Psoas muscle (tissue), 8 donors: ENCODE measurements around the gene GASK1B. TPM values are rescaled to one million over a fixed set of nuclear protein-coding genes. Genes with fewer than 3 reads are reported as not detected.

Source experiments
- ATAC-seq, 4 donors: fragments of 200-7000 bp; cut with Tn5 transposase; one replicate each; pipeline ENCODE4 v1.9.1; 2020; ENCODE audit warnings: moderate library complexity in 3 of 4, mild to moderate bottlenecking in 2 of 4
- DNase-seq, 2 donors: peaks; one replicate each; pipeline ENCODE4 v3.0.0-alpha.2; 2020
- H3K27ac ChIP-seq: fragments of 200-600 bp; one replicate; pipeline ENCODE4 v1.8.0; 2022
- H3K27me3 ChIP-seq, 3 donors: fragments of 200-600 bp in 1 of 3; one replicate each; pipeline versions ENCODE4 v1.6.1 to v1.8.0; 2013 to 2022; ENCODE audit warnings: low read length in 2 of 3, mild to moderate bottlenecking in 2 of 3, moderate library complexity in 1 of 3; ENCODE audit not compliant: insufficient read depth in 3 of 3
- H3K36me3 ChIP-seq, 2 donors: fragments of 200-600 bp in 1 of 2; one replicate each; pipeline versions ENCODE4 v1.6.1 to v1.8.0; 2013 to 2022; ENCODE audit warnings: low read depth in 1 of 2, mild to moderate bottlenecking in 1 of 2, moderate library complexity in 1 of 2; ENCODE audit not compliant: insufficient read depth in 1 of 2
- H3K4me1 ChIP-seq: fragments of 200-600 bp; one replicate; pipeline ENCODE4 v1.8.0; 2022
- H3K4me3 ChIP-seq: fragments of 200-600 bp; one replicate; pipeline ENCODE4 v1.8.0; 2022; ENCODE audit warnings: mild to moderate bottlenecking
- H3K9me3 ChIP-seq: fragments of 200-600 bp; one replicate; pipeline ENCODE4 v1.8.0; 2022
- WGBS, 3 donors: extraction: QIAGEN DNeasy Blood & Tissue Kit; methylation state at CpG; one replicate each; pipeline versions ENCODE4 v1.1.6 to v1.1.7; 2013; 5-methylcytosine and 5-hydroxymethylcytosine counted together
- intact Hi-C, 2 donors: fragments of 100-400 bp; cut with DNase I; formaldehyde crosslinking; loops; one replicate each; pipeline versions ENCODE4 v1.11.0 to v1.14.2; 2022
- polyA plus RNA-seq, 3 donors: library from polyadenylated mRNA; stranded (reverse); fragments of 200-250 nt; gene quantifications; one replicate each; pipeline ENCODE4 v1.2.3, GENCODE V29; 2013
- total RNA-seq, 4 donors: library from RNA; stranded (reverse); fragmentation: NEBNext Ultra II Directional in 2 of 4; extraction: Animal tissue kit (Norgen Biotek cat#: 25700) in 2 of 4; gene quantifications; one replicate each; pipeline versions ENCODE4 v1.2.1 to v1.2.4, GENCODE V29; 2021 to 2023
- TF ChIP-seq, protein P1 (sequence below): fragments of 200-600 bp; IDR thresholded peaks from one replicate; pipeline ENCODE4 v1.8.0; 2022; ENCODE audit warnings: antibody characterized with exemption
- donor health status: healthy with polysubstance abuse.
- donor health status: DM: no; HTN: no; CAD: no; lungs with moderate emphysema.
- donor health status: Bipolar disorder and iron deficiency.
- donor health status: healthy.
- donor health status: DM: yes; HTN: yes; CAD: no.
- donor health status: DM: no; HTN: no; CAD: no.
- donor health status: DM: no; HTN: no; CAD: no.
- donor health status: DM: yes; HTN: yes; CAD: no.

The GASK1B gene
- total and polyA plus RNA-seq, 7 donors = 2.6 to 16.7 (median 5.4) TPM

GRCh38 chr4:158155656-158156356, 17.0 kb downstream of the GASK1B start:
- intact Hi-C loops = no loop called here
- DNase-seq = no peak
- Histone ChIP-seq H3K36me3 (no peaks in the 10 kb centered on the region), H3K4me1 (no peaks in the 10 kb centered on the region), H3K27ac (no peak overlapping the region), H3K9me3 (no peaks in the 10 kb centered on the region), H3K4me3 (no peak overlapping the region), H3K27me3 (no peaks in the 10 kb centered on the region)
- ATAC-seq = no peak
- TF ChIP-seq, protein P1, sequence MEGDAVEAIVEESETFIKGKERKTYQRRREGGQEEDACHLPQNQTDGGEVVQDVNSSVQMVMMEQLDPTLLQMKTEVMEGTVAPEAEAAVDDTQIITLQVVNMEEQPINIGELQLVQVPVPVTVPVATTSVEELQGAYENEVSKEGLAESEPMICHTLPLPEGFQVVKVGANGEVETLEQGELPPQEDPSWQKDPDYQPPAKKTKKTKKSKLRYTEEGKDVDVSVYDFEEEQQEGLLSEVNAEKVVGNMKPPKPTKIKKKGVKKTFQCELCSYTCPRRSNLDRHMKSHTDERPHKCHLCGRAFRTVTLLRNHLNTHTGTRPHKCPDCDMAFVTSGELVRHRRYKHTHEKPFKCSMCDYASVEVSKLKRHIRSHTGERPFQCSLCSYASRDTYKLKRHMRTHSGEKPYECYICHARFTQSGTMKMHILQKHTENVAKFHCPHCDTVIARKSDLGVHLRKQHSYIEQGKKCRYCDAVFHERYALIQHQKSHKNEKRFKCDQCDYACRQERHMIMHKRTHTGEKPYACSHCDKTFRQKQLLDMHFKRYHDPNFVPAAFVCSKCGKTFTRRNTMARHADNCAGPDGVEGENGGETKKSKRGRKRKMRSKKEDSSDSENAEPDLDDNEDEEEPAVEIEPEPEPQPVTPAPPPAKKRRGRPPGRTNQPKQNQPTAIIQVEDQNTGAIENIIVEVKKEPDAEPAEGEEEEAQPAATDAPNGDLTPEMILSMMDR = no peak
- 70 to 84% (median 72%) methylated on average over 8 of the region's 8 CpGs for WGBS, 3 donors

GRCh38 chr4:158147151-158147550, 25.7 kb downstream of the GASK1B start:
- ATAC-seq = no peak
- WGBS, 3 donors = 93 to 99% (median 98%) methylated on average over 3 of the region's 3 CpGs

GRCh38 chr4:158146736-158147135, 26.1 kb downstream of the GASK1B start:
- intact Hi-C loops = no loop called here
- ATAC-seq (no peak), DNase-seq (no peak)
- H3K36me3 ChIP-seq = no peaks in the 10 kb centered on the region
- TF ChIP-seq, protein P1 = no peak
- H3K27ac ChIP-seq = no peak overlapping the region
- H3K4me1 ChIP-seq = no peaks in the 10 kb centered on the region
- H3K27me3 ChIP-seq = no peaks in the 10 kb centered on the region
- H3K4me3 ChIP-seq = no peak overlapping the region
- 27 to 62% (median 39%) methylated on average over 1 of the region's 1 CpG for WGBS, 3 donors
- no peaks in the 10 kb centered on the region for H3K9me3 ChIP-seq

More at GRCh38 chr4:158147151-158147550, 25.7 kb downstream of the GASK1B start:
- intact Hi-C loops = no loop called here
- H3K36me3 ChIP-seq = no peaks in the 10 kb centered on the region
- H3K4me1 ChIP-seq = no peaks in the 10 kb centered on the region
- no peak overlapping the region for H3K27ac ChIP-seq
- H3K27me3 ChIP-seq = no peaks in the 10 kb centered on the region
- TF ChIP-seq, protein P1 = no peak
- H3K9me3 ChIP-seq = no peaks in the 10 kb centered on the region
- no peak for DNase-seq
- no peak overlapping the region for H3K4me3 ChIP-seq

GRCh38 chr4:158139086-158139485, 33.7 kb downstream of the GASK1B start:
- ATAC-seq (no peak), DNase-seq (no peak)
- Histone ChIP-seq H3K4me1 (no peaks in the 10 kb centered on the region), H3K36me3 (no peaks in the 10 kb centered on the region), H3K27ac (no peak overlapping the region), H3K9me3 (no peaks in the 10 kb centered on the region), H3K4me3 (no peak overlapping the region), H3K27me3 (no peaks in the 10 kb centered on the region)
- TF ChIP-seq, protein P1 = no peak
- intact Hi-C loops = no loop called here
- WGBS, 3 donors = 69 to 76% (median 73%) methylated on average over 5 of the region's 5 CpGs

DNA sequence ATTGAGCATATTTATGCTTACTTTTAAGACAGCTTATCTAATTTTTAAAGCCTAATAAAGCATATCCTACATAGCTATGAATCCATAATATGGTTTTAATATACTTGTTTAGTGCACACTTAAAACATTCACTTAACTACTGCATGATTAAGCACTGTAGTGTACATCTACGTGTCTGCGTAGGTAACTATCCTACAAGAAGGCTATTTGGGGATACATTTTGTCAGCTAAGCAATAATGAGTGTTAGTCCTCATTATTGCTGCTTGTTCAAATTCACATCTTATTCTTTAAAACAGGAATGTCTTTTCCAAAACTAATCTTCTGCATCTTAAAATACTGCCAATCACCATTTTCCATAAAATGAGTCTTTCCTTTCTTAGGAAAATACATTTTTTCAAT, 38.6 kb downstream of the GASK1B start:
- H3K36me3 ChIP-seq = no peaks in the 10 kb centered on the region
- ATAC-seq (no peak), DNase-seq (no peak)
- TF ChIP-seq, protein P1 = no peak
- H3K4me1 ChIP-seq = no peaks in the 10 kb centered on the region
- no peak overlapping the region for H3K27ac ChIP-seq
- H3K9me3 ChIP-seq = no peaks in the 10 kb centered on the region
- no peaks in the 10 kb centered on the region for H3K27me3 ChIP-seq
- 48 to 49% (median 48%) methylated on average over 2 of the region's 2 CpGs for WGBS, 3 donors
- no peak overlapping the region for H3K4me3 ChIP-seq
- intact Hi-C loops = no loop called here
